HG03432 (cell line): ENCODE results near the gene OR9A4.

Source experiments
- ATAC-seq: cut with Tn5 transposase; IDR thresholded peaks from one replicate; pipeline ENCODE4 v1.9.1; 2021; ENCODE audit warnings: mild to moderate bottlenecking, moderate library complexity; ENCODE audit not compliant: unreplicated experiment

The OR9A4 gene

DNA sequence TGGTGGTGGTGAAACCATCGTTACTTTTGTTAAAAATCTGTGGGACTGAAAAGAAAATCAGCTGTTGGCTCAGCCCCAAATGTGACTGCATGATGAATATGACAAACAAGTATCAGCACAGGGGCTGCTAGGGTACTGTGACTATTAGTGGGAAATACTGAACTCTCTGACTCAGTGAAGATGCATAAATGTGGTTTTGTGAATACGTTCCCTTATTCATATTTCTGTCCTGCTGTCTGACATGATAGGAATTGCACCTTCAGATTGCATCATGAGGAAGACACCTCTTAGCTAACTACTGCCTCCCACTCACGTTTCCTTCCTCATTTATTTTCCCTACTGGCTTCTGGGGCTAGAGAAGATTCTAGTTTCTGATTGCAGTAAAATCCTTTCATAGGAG, 29.2 kb downstream of the OR9A4 start:
- ATAC-seq, result no peak

- no peak for ATAC-seq
Measured at GRCh38 chr7:141946796-141947195, 30.6 kb downstream of the OR9A4 start, which contains the start of gene CLEC5A. Gene CLEC5A, minus strand, starts transcription at chr7:141946974. Its CDS starts 682 bp downstream, at chr7:141946292.

DNA sequence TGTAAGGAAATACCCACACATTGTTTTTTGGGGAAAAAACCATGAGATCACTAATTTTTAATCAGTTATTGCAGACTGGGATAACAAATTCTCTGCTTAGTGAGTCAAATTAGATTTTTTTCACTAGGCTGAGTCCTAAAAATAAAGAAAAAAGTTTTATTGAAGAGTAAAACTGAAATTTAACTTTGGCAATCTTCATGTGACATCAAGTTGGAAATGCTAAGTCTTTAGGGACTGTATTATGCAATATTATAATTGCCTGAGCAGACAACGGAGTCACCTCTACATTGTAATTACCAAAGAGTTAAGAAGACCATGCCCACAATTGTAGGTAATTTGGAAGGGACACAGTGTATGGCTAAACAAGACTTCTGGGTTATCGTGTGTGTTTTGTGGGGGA, 32.8 kb downstream of the OR9A4 start:
- no peak for ATAC-seq

DNA sequence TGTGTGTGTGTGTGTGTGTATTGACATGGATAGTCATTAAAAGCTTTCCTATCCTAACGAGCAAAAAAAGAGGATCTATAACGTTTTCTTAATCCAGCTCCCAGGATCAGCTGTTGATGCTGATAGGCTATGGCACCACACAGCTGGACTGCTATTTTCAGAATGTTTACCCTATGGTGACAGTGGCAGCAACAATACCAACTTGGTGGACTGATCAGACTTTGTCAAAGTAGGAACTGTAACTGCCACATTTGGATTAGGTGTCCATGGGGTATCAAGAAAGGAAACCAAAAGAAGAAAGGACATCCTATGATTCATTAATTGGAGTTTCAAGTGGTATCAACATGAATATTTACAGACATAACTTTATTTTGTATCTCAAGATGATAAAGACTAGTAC, 33.3 kb downstream of the OR9A4 start:
- no peak for ATAC-seq

DNA sequence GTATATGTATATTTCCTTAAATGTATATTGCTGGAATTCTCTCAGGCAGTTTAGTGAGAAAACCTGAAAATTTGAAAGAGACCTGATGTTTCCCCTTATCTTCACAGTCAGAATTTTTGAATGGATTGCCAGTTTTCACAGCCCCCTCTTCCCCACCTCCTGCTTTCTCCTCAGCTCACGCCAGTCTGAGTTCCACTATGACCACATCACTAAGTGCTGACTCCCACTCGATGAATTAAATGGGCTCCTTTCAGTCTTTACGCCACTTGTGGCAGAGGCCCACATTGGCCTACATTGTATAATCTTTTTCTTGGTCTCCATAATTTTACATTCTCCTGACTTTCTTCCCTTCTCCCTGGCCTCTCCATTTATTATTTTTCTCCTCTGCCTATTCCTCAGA, 33.7 kb downstream of the OR9A4 start:
- ATAC-seq, result no peak

DNA sequence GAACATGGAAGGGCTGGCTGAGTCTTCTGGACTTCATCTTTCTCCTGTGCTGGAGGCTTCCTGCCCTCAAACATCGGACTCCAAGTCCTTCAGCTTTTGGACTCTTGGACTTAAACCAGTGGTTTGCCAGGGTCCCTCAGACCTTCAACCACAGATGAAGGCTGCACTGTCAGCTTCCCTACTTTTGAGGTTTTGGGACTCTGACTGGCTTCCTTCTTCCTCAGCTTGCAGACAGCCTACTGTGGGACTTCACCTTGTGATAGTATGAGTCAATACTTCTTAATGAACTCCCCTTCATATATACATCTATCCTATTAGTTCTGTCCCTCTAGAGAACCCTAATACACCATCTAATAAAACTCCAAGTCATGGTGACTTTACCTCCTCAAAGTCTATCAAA, 34.6 kb downstream of the OR9A4 start:
- no peak for ATAC-seq

DNA sequence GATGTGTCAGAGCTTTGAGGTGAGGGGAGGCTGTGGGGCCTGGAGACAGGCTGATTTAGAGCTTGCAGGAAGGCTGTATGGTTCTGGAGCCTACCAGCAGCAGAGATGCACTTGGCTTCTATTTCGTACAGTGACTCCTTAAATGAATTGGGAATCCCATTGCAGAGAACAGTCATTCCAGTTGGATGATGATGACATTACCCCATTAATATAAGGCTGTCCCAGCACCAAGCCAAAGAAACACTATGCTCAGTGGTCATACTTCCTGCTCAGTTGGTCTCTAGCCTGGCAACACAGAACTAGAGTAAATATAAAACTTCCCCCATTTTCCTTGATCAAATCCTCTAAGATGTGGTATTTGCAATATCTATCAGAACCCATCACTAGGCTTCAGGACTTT, 36.3 kb downstream of the OR9A4 start:
- ATAC-seq, result no peak

DNA sequence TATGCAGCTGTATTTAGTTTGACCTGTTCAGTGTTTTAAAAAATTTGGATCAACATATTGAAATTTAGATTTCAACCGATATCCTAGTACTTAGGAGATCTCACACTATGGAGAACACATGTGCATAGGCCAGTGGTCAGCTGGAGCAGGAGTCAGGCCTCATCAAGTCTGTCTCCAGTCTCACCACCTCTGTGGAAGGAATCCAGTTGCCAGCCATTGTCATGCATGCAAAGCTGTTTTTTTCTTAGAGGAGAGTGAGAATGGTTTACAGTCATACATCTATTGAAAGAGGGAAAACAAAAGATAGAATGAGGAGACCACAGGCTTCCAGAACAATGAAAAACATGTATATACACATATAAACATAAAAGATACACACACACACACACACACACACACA, 38.1 kb downstream of the OR9A4 start:
- no peak for ATAC-seq

GRCh38 chr7:141956084-141956483, 39.9 kb downstream of the OR9A4 start:
- ATAC-seq, result no peak

DNA sequence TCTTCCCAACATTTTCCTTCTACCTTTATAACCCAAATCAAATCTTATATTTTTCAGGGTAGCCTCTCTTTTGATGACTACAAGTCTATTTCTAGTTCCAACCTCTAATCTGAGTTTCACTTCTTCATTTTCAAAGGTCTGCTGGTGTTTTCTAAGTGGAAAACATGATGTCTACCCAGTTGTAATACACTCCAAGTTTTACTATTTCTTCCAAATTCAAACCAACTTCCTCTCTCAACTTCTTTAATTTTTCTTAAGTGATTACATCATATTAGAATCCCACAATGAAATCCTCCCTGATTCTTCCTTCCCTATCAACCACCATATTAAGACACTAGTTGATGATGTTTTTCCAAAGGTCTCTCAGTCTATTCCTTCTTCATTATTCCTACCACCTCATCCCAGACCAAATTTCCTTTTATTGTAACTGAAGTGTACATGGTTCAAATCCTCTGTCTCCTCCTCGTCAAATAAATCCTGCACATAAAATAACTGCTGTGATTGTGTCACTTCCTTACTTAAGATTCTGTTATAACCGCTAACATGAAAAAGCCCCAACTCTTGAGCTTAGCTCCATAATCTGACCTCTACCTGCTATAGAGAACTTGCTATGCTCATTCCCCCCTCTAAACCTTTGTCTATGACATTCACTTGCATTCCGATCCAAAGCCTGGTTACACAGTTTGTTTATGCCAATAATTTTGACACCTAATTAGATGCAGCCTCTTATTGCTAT, 44.7 kb downstream of the OR9A4 start:
- ATAC-seq, result peak; percentile 85
